ENCODE data around the gene GPC1. TPM values are rescaled to one million over a fixed set of nuclear protein-coding genes. Genes with fewer than 3 reads are reported as not detected.
A peak's percentile ranks its signal among the peaks of the same experiment; 100 is the strongest.

Gene GPC1
- total and polyA plus RNA-seq, 2 of the 13 experiments (the other 11 are each of a cell fraction or from before 2014, with no cell fraction given), result 4.0 to 5.5 TPM

- TF ChIP-seq, protein P1, sequence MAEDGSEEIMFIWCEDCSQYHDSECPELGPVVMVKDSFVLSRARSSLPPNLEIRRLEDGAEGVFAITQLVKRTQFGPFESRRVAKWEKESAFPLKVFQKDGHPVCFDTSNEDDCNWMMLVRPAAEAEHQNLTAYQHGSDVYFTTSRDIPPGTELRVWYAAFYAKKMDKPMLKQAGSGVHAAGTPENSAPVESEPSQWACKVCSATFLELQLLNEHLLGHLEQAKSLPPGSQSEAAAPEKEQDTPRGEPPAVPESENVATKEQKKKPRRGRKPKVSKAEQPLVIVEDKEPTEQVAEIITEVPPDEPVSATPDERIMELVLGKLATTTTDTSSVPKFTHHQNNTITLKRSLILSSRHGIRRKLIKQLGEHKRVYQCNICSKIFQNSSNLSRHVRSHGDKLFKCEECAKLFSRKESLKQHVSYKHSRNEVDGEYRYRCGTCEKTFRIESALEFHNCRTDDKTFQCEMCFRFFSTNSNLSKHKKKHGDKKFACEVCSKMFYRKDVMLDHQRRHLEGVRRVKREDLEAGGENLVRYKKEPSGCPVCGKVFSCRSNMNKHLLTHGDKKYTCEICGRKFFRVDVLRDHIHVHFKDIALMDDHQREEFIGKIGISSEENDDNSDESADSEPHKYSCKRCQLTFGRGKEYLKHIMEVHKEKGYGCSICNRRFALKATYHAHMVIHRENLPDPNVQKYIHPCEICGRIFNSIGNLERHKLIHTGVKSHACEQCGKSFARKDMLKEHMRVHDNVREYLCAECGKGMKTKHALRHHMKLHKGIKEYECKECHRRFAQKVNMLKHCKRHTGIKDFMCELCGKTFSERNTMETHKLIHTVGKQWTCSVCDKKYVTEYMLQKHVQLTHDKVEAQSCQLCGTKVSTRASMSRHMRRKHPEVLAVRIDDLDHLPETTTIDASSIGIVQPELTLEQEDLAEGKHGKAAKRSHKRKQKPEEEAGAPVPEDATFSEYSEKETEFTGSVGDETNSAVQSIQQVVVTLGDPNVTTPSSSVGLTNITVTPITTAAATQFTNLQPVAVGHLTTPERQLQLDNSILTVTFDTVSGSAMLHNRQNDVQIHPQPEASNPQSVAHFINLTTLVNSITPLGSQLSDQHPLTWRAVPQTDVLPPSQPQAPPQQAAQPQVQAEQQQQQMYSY (CRISPR knock-in tag; IDR thresholded peaks at IDR 0.05), result no peak
- TF ChIP-seq ZMAT3 (CRISPR knock-in tag; conservative IDR thresholded peaks at IDR 0.05), result no peak
- no peak for TF ChIP-seq ZNF616 (CRISPR knock-in tag; IDR thresholded peaks at IDR 0.05; ENCODE audit: low read depth)
- TF ChIP-seq BRCA1 (CRISPR knock-in tag; IDR thresholded peaks at IDR 0.05), result no peak
- TF ChIP-seq ZNF720 (CRISPR knock-in tag; IDR thresholded peaks at IDR 0.05), result no peak
- TF ChIP-seq SAFB2 (CRISPR knock-in tag; IDR thresholded peaks at IDR 0.05; ENCODE audit: borderline replicate concordance, low read depth), result no peak
- TF ChIP-seq, protein P2, sequence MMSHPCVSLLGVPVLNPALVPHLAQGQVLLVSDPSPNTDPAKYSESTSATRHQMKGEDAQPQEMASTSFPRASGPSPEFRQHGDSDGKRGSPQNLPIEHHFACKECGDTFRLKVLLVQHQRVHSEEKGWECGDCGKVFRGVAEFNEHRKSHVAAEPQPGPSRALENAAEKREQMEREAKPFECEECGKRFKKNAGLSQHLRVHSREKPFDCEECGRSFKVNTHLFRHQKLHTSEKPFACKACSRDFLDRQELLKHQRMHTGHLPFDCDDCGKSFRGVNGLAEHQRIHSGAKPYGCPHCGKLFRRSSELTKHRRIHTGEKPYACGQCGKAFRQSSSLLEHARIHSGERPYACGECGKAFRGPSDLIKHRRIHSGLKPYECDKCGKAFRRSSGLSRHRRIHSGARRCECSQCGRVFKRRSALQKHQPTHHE (CRISPR knock-in tag; IDR thresholded peaks at IDR 0.05; ENCODE audit: borderline replicate concordance), result no peak
- TF ChIP-seq TFDP1 (CRISPR knock-in tag; IDR thresholded peaks at IDR 0.05; ENCODE audit: borderline replicate concordance), result no peak
- no peak for TF ChIP-seq ZNF101 (CRISPR knock-in tag; IDR thresholded peaks at IDR 0.05; ENCODE audit: borderline replicate concordance, low read depth)
- TF ChIP-seq ZNF773 (CRISPR knock-in tag; IDR thresholded peaks at IDR 0.05; ENCODE audit: borderline replicate concordance), result no peak
- TF ChIP-seq RBM39 (IDR thresholded peaks at IDR 0.05; ENCODE audit: low read depth, low read length, poor library complexity, severe bottlenecking), result peak; percentile 14
- TF ChIP-seq PCBP1 (IDR thresholded peaks at IDR 0.05; ENCODE audit: borderline replicate concordance, low read depth, low read length), result no peak
- no peak for TF ChIP-seq NKX3-1 (CRISPR knock-in tag; IDR thresholded peaks at IDR 0.05)
- no peak for TF ChIP-seq NPAS2 (CRISPR knock-in tag; IDR thresholded peaks at IDR 0.05; ENCODE audit: borderline replicate concordance)
- TF ChIP-seq FOSL1 (CRISPR knock-in tag; IDR thresholded peaks at IDR 0.05; ENCODE audit: borderline replicate concordance), result no peak
- no peak for TF ChIP-seq AHR (CRISPR knock-in tag; IDR thresholded peaks at IDR 0.05)
- no peak for TF ChIP-seq ELF3 (CRISPR knock-in tag; IDR thresholded peaks at IDR 0.05)
- TF ChIP-seq HDAC2 (CRISPR knock-in tag; IDR thresholded peaks at IDR 0.05), result no peak
- TF ChIP-seq ATF7 (IDR thresholded peaks at IDR 0.05), result no peak
- TF ChIP-seq ATF7 (CRISPR knock-in tag; IDR thresholded peaks at IDR 0.05), result no peak
- no peak for TF ChIP-seq ZFP62 (CRISPR knock-in tag; IDR thresholded peaks at IDR 0.05)
- no peak for TF ChIP-seq ZNF547 (CRISPR knock-in tag; IDR thresholded peaks at IDR 0.05)
- no peak for TF ChIP-seq CBX2 (IDR thresholded peaks at IDR 0.05; ENCODE audit: low read depth, low read length)
- no peak for TF ChIP-seq CBX2 (CRISPR knock-in tag; IDR thresholded peaks at IDR 0.05; ENCODE audit: low read depth)
- no peak for TF ChIP-seq JARID2 (CRISPR knock-in tag; IDR thresholded peaks at IDR 0.05; ENCODE audit: insufficient replicate concordance)
Observed at GRCh38 chr2:240455272-240455646, 19.8 kb downstream of the GPC1 start (continued).
